AG04449 (cell line): ENCODE measurements around the gene CRYBB1.

Source experiments
- CTCF ChIA-PET: fragments of 350-600 bp; formaldehyde crosslinking; extraction: SDS; loops from one replicate; lab custom pipeline; 2021; ENCODE audit warnings: antibody characterized with exemption; lab: Yijun Ruan, JAX
- POLR2A ChIA-PET: fragments of 400-600, 350-600 bp; formaldehyde crosslinking; extraction: SDS; loops from one replicate; lab custom pipeline; 2020; ENCODE audit warnings: antibody characterized with exemption, inconsistent platforms; lab: Yijun Ruan, JAX
- DNase-seq: peaks from one replicate; pipeline ENCODE4 v3.0.0-alpha.2; 2010; ENCODE audit warnings: low read depth, low spot score
- H3K4me3 ChIP-seq: 2 replicates; pipeline ENCODE4 v1.5.1; 2011; ENCODE audit warnings: low read depth, mild to moderate bottlenecking, control low read depth, low read length
- TF ChIP-seq, protein P1 (sequence below): IDR thresholded peaks from one replicate; pipeline ENCODE4 v1.5.1; 2011; ENCODE audit warnings: mild to moderate bottlenecking, moderate library complexity, low read length, control low read depth, inconsistent platforms; ENCODE audit not compliant: insufficient read depth; ENCODE audit errors: missing control alignments

The CRYBB1 gene

DNA sequence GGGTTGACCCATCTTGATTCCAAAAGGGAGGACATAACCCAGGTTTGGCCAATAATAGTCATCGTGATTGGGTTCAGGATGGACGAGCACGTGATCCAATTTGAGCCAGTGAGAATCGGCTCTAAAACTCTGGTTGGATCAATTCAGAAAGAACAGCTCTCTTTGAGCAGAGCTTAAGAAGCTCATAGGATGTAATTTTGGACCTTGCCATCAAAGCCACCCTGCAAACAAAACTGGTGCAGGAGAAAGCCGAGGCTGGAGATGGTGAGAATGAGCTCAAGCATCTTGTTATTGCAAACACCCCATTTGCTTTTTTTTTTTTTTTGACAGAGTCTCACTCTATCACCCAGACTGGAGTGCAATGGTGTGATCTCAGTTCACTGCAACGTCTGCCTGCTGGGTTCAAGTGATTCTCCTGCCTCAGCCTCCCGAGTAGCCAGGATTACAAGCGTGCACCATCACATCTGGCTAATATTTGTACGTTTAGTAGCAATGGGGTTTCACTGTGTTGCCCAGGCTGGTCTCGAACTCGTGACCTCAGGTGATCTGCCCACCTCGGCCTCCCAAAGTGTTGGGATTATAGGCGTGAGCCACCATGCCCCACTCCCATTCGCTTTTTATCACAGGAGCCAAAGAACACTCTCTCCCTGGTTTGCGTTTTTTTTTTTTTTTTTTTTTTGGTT lies 25.7 kb upstream of the CRYBB1 start:
- no peak for DNase-seq
- no peak overlapping the region for H3K4me3 ChIP-seq
- POLR2A ChIA-PET = interaction anchor here (0.6 kb wide), 1 partner anchor 10 kb away, joined by 3 read pairs; no protein-coding TSS in a partner anchor
- TF ChIP-seq, protein P1, sequence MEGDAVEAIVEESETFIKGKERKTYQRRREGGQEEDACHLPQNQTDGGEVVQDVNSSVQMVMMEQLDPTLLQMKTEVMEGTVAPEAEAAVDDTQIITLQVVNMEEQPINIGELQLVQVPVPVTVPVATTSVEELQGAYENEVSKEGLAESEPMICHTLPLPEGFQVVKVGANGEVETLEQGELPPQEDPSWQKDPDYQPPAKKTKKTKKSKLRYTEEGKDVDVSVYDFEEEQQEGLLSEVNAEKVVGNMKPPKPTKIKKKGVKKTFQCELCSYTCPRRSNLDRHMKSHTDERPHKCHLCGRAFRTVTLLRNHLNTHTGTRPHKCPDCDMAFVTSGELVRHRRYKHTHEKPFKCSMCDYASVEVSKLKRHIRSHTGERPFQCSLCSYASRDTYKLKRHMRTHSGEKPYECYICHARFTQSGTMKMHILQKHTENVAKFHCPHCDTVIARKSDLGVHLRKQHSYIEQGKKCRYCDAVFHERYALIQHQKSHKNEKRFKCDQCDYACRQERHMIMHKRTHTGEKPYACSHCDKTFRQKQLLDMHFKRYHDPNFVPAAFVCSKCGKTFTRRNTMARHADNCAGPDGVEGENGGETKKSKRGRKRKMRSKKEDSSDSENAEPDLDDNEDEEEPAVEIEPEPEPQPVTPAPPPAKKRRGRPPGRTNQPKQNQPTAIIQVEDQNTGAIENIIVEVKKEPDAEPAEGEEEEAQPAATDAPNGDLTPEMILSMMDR = no peak
- CTCF ChIA-PET = interaction anchor here (0.7 to 2.0 kb wide), 5 partner anchors 11 to 279 kb away, joined by 3 to 4 read pairs (median 3); no protein-coding TSS in a partner anchor

- TF ChIP-seq, protein P1 = no peak
- POLR2A ChIA-PET = no interaction called here
- H3K4me3 ChIP-seq = no peak overlapping the region
- CTCF ChIA-PET = interaction anchor here (0.7 to 2.0 kb wide), 6 partner anchors 12 to 278 kb away, joined by 3 to 5 read pairs (median 4); no protein-coding TSS in a partner anchor
- no peak for DNase-seq
Observed at GRCh38 chr22:26642465-26643417, 24.9 kb upstream of the CRYBB1 start.

- DNase-seq = no peak
- no peak overlapping the region for H3K4me3 ChIP-seq
- CTCF ChIA-PET = interaction anchor here (1.0 kb wide), 1 partner anchor 133 kb away, joined by 4 read pairs; no protein-coding TSS in a partner anchor
- POLR2A ChIA-PET = no interaction called here
- TF ChIP-seq, protein P1 = no peak
Observed at GRCh38 chr22:26636296-26636695, 18.5 kb upstream of the CRYBB1 start.

DNA sequence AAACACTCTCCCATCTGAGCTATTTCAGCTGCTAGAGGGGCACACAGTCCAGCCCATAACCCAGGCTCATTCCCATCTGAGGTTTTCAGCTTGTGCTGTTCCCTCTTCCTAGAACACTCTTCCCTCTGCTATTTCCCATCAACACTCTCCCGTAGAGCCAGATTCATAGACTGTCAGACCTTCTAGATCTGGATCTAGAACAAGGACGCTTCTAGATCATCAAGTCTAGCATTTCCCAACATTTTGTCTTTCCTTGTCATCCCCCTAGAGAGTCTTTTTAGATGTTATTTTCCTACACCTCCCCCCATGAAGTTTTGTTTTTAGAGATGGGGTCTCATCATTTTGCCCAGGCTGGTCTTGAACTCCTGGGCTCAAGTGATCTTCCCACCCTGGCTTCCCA lies 17.3 kb upstream of the CRYBB1 start:
- H3K4me3 ChIP-seq = no peak overlapping the region
- TF ChIP-seq, protein P1 = no peak
- CTCF ChIA-PET = no interaction called here
- DNase-seq = no peak
- POLR2A ChIA-PET = no interaction called here

DNA sequence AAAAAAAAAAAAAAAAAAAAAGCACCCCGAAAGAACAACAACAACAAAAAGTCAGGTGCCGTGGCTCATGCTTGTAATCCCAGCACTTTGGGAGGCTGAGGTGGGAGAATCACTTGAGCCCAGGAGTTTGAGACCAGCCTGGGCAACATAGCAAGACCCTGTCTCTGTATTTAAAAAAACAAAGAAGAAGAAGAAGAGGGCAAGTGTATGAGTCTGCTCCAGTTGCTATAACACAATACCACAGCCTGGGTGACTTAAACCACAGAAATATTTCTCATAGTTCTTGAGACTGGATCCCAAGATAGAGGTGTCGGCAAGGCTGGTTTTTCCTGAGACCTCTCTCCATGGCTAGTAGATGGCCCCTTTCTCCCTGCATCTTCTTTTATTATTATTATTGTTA lies 16.4 kb upstream of the CRYBB1 start:
- ChIA-PET CTCF (interaction anchor here (1.8 kb wide), 1 partner anchor 27 kb away, joined by 5 read pairs; no protein-coding TSS in a partner anchor), POLR2A (no interaction called here)
- TF ChIP-seq, protein P1 = no peak
- no peak overlapping the region for H3K4me3 ChIP-seq
- DNase-seq = no peak
